Measurements from ENCODE around the gene VSTM2B. TPM values are rescaled to one million over a fixed set of nuclear protein-coding genes. Genes with fewer than 3 reads are reported as not detected.

Gene VSTM2B
- total RNA-seq, 1 experiment from 2014 or later: not detected

DNA sequence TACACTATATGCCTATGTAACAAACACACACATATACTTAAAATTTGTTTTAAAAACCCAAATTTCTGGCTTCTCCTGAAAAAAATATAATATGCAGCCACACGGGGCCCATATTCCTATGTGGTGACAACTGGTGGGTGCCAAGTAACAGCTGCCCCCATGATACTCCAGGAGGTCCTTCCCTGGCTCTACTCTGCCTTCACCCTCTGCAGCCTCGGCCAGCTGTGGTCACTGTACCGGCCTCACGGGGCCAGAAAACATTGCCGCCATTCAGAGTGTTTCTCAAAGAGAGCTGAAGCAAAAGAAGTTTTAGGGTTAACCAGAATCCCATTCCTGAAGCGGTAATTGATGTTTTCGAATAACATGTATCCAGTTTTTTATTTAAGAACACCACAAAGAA is 47.7 kb downstream of the VSTM2B start:
- ATAC-seq (no peak), DNase-seq (ENCODE audit: low read depth, low spot score) (no peak)
- Histone ChIP-seq H3K27ac (ENCODE audit: low read length) (no peak overlapping the region), H3K4me1 (ENCODE audit: control insufficient read depth, insufficient read depth, low read length) (no peaks in the 10 kb centered on the region), H3K9me3 (ENCODE audit: control insufficient read depth, insufficient read depth, low read depth, low read length) (no peaks in the 10 kb centered on the region), H3K4me3 (ENCODE audit: low read depth in 2 of 2, low read length in 2 of 2) (no peak overlapping the region), H3K27me3 (ENCODE audit: control insufficient read depth, insufficient read depth, low read length) (peaks cover 51% of the 10 kb centered on the region), H3K36me3 (ENCODE audit: control insufficient read depth, insufficient read depth, low read length) (no peaks in the 10 kb centered on the region)
- intact Hi-C loops (cut with micrococcal nuclease; ENCODE audit: unreplicated experiment): no loop called here
- CTCF ChIA-PET: no interaction called here
- in situ Hi-C loops (cut with HindIII; ENCODE audit: low pct_unique_long_range_greater_than_20kb, low sequenced_read_pairs): no loop called here
- no peak for TF ChIP-seq POLR2AphosphoS5 (IDR thresholded peaks at IDR 0.05; ENCODE audit: low read depth, low read length)
- TF ChIP-seq, protein P1, sequence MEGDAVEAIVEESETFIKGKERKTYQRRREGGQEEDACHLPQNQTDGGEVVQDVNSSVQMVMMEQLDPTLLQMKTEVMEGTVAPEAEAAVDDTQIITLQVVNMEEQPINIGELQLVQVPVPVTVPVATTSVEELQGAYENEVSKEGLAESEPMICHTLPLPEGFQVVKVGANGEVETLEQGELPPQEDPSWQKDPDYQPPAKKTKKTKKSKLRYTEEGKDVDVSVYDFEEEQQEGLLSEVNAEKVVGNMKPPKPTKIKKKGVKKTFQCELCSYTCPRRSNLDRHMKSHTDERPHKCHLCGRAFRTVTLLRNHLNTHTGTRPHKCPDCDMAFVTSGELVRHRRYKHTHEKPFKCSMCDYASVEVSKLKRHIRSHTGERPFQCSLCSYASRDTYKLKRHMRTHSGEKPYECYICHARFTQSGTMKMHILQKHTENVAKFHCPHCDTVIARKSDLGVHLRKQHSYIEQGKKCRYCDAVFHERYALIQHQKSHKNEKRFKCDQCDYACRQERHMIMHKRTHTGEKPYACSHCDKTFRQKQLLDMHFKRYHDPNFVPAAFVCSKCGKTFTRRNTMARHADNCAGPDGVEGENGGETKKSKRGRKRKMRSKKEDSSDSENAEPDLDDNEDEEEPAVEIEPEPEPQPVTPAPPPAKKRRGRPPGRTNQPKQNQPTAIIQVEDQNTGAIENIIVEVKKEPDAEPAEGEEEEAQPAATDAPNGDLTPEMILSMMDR (IDR thresholded peaks at IDR 0.05): no peak
- TF ChIP-seq, protein P2, sequence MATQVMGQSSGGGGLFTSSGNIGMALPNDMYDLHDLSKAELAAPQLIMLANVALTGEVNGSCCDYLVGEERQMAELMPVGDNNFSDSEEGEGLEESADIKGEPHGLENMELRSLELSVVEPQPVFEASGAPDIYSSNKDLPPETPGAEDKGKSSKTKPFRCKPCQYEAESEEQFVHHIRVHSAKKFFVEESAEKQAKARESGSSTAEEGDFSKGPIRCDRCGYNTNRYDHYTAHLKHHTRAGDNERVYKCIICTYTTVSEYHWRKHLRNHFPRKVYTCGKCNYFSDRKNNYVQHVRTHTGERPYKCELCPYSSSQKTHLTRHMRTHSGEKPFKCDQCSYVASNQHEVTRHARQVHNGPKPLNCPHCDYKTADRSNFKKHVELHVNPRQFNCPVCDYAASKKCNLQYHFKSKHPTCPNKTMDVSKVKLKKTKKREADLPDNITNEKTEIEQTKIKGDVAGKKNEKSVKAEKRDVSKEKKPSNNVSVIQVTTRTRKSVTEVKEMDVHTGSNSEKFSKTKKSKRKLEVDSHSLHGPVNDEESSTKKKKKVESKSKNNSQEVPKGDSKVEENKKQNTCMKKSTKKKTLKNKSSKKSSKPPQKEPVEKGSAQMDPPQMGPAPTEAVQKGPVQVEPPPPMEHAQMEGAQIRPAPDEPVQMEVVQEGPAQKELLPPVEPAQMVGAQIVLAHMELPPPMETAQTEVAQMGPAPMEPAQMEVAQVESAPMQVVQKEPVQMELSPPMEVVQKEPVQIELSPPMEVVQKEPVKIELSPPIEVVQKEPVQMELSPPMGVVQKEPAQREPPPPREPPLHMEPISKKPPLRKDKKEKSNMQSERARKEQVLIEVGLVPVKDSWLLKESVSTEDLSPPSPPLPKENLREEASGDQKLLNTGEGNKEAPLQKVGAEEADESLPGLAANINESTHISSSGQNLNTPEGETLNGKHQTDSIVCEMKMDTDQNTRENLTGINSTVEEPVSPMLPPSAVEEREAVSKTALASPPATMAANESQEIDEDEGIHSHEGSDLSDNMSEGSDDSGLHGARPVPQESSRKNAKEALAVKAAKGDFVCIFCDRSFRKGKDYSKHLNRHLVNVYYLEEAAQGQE (IDR thresholded peaks at IDR 0.05; ENCODE audit: insufficient read depth in 1 of 2, low read depth in 2 of 2, low read length in 1 of 2): no peak
- TF ChIP-seq TCF7L2 (IDR thresholded peaks at IDR 0.05; ENCODE audit: low read depth, low read length): no peak
- TF ChIP-seq SIN3A (IDR thresholded peaks at IDR 0.05; ENCODE audit: borderline replicate concordance, insufficient read depth, low read depth, low read length): no peak
- BruUV-seq (replicated peaks): no TSS peak
- POLR2A ChIA-PET: no interaction called here

DNA sequence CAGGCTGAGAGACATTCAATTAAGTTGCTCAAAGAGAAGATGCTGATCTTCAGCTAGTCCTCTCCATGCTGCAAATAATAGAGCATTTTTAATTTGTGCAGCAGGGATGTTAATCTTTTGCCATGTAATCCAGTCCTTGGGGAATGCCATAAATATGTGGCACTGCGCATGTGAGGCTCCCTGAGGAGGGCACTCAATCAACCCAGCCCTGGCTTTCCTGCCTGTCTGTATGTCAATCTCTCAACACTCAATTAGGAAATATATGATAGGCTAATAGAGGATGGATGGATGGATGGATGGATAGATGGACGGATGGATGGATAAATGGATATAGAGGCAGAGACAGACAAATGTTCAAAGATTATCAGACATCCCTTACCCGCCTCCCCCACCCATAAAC is 48.7 kb downstream of the VSTM2B start:
- no peak for TF ChIP-seq SIN3A (IDR thresholded peaks at IDR 0.05; ENCODE audit: borderline replicate concordance, insufficient read depth, low read depth, low read length)
- no peak for TF ChIP-seq POLR2AphosphoS5 (IDR thresholded peaks at IDR 0.05; ENCODE audit: low read depth, low read length)
- TF ChIP-seq, protein P2 (IDR thresholded peaks at IDR 0.05; ENCODE audit: insufficient read depth in 1 of 2, low read depth in 2 of 2, low read length in 1 of 2): no peak
- TF ChIP-seq TCF7L2 (IDR thresholded peaks at IDR 0.05; ENCODE audit: low read depth, low read length): no peak
- TF ChIP-seq, protein P1 (IDR thresholded peaks at IDR 0.05): no peak
- ATAC-seq (no peak), DNase-seq (ENCODE audit: low read depth, low spot score) (no peak)
- CTCF ChIA-PET: no interaction called here
- Histone ChIP-seq H3K9me3 (ENCODE audit: control insufficient read depth, insufficient read depth, low read depth, low read length) (no peaks in the 10 kb centered on the region), H3K27ac (ENCODE audit: low read length) (no peak overlapping the region), H3K36me3 (ENCODE audit: control insufficient read depth, insufficient read depth, low read length) (no peaks in the 10 kb centered on the region), H3K4me3 (ENCODE audit: low read depth in 2 of 2, low read length in 2 of 2) (no peak overlapping the region), H3K4me1 (ENCODE audit: control insufficient read depth, insufficient read depth, low read length) (no peaks in the 10 kb centered on the region), H3K27me3 (ENCODE audit: control insufficient read depth, insufficient read depth, low read length) (peaks cover 51% of the 10 kb centered on the region)
- intact Hi-C loops (cut with micrococcal nuclease; ENCODE audit: unreplicated experiment) (no loop called here), in situ Hi-C loops (cut with HindIII; ENCODE audit: low pct_unique_long_range_greater_than_20kb, low sequenced_read_pairs) (no loop called here)
- POLR2A ChIA-PET: interaction anchor here (0.6 kb wide), 1 partner anchor 68 kb away, joined by 4 read pairs; no protein-coding TSS in a partner anchor
- BruUV-seq (replicated peaks): no TSS peak
